B cell (primary cell): ENCODE measurements around the gene TIMELESS.

Source experiments
- CTCF ChIP-seq: fragments of 200-600 bp; IDR thresholded peaks from one replicate; pipeline ENCODE4 v1.8.0; 2022; ENCODE audit warnings: antibody characterized with exemption, mild to moderate bottlenecking
- EZH2 ChIP-seq: IDR thresholded peaks from 2 replicates; pipeline ENCODE4 v1.6.1; 2012; ENCODE audit warnings: borderline replicate concordance, low read depth, mild to moderate bottlenecking, moderate library complexity, low read length; ENCODE audit not compliant: insufficient read depth, poor library complexity, severe bottlenecking

GRCh38 chr12:56385873-56386272 is 63.4 kb downstream of the TIMELESS start:
- no peak for TF ChIP-seq CTCF
- no peak for TF ChIP-seq EZH2
